Suprapubic skin (tissue), 4 donors: ENCODE data around the gene EDAR.

ENCODE experiments used
- CTCF ChIP-seq, 2 donors: fragments of 200-600 bp in 1 of 2; fragments of 450-650 bp in 1 of 2; sonication (generic) in 1 of 2; IDR thresholded peaks; one replicate each; pipeline ENCODE4 v1.5.1; 2016 to 2019; ENCODE audit warnings: antibody characterized with exemption in 2 of 2, mild to moderate bottlenecking in 1 of 2, moderate library complexity in 1 of 2
- EP300 ChIP-seq: sonication (generic); formaldehyde crosslinking; IDR thresholded peaks from one replicate; pipeline ENCODE4 v1.6.1; 2017; ENCODE audit warnings: antibody characterized with exemption
- POLR2A ChIP-seq, 2 donors: fragments of 450-650 bp; IDR thresholded peaks; one replicate each; pipeline ENCODE4 v1.6.1; 2017; ENCODE audit warnings: antibody characterized with exemption in 2 of 2, mild to moderate bottlenecking in 2 of 2, moderate library complexity in 2 of 2
- POLR2AphosphoS5 ChIP-seq, 3 donors: sonication (generic); formaldehyde crosslinking; IDR thresholded peaks; one replicate each; pipeline ENCODE4 v1.6.1; 2017; ENCODE audit warnings: antibody characterized with exemption in 3 of 3

- TF ChIP-seq CTCF (IDR thresholded peaks at IDR 0.05) (no peak), POLR2AphosphoS5 (IDR thresholded peaks at IDR 0.05) (no peak), POLR2A (IDR thresholded peaks at IDR 0.05) (no peak), EP300 (no peak)
Measured at GRCh38 chr2:108936076-108936864, 52.8 kb downstream of the EDAR start.
